GM12873 (cell line): ENCODE measurements around the gene GPR37L1.

Source experiments
- CTCF ChIP-seq: IDR thresholded peaks from 2 replicates; pipeline ENCODE4 v1.5.1; 2012; ENCODE audit warnings: low read depth, mild to moderate bottlenecking, moderate library complexity, low read length, control low read depth; ENCODE audit not compliant: insufficient read depth; ENCODE audit errors: missing control alignments

GPR37L1 gene

GRCh38 chr1:202154766-202155477, 32.2 kb downstream of the GPR37L1 start:
- peak; percentile 68 for TF ChIP-seq CTCF

- TF ChIP-seq CTCF, result no peak
These were observed 32.8 kb downstream of the GPR37L1 start for GRCh38 chr1:202155478-202156021.

- TF ChIP-seq CTCF, result no peak
These were observed 33.9 kb downstream of the GPR37L1 start for GRCh38 chr1:202156590-202156989.

GRCh38 chr1:202157945-202158344, 35.2 kb downstream of the GPR37L1 start:
- TF ChIP-seq CTCF, result no peak

- peak; percentile 61 for TF ChIP-seq CTCF
These were observed 36.3 kb downstream of the GPR37L1 start for GRCh38 chr1:202158810-202159533.

- no peak for TF ChIP-seq CTCF
These were observed 37.0 kb downstream of the GPR37L1 start for GRCh38 chr1:202159534-202160371.
